ENCODE data around the gene KSR2.

KSR2 gene

GRCh38 chr12:117664169-117664568 is 304.6 kb downstream of the KSR2 start:
- Mint-ChIP-seq H3K9me3 (no peaks in the 10 kb centered on the region), H3K4me1 (peaks cover 17% of the 10 kb centered on the region), H3K27me3 (ENCODE audit: low read depth, poor library complexity) (peaks cover 84% of the 10 kb centered on the region), H3K4me3 (no peak overlapping the region), H3K36me3 (ENCODE audit: low read depth) (no peaks in the 10 kb centered on the region), H3K27ac (no peak overlapping the region)
- no peak for TF ChIP-seq CTCF (IDR thresholded peaks at IDR 0.05)
- DNase-seq = no peak

- Mint-ChIP-seq H3K36me3 (ENCODE audit: low read depth) (no peaks in the 10 kb centered on the region), H3K9me3 (no peaks in the 10 kb centered on the region), H3K4me1 (peaks cover 17% of the 10 kb centered on the region), H3K27me3 (ENCODE audit: low read depth, poor library complexity) (peaks cover 80% of the 10 kb centered on the region), H3K27ac (peak overlapping the region; percentile 47), H3K4me3 (no peak overlapping the region)
- no peak for DNase-seq
- no peak for TF ChIP-seq CTCF (IDR thresholded peaks at IDR 0.05)
Observed at GRCh38 chr12:117662620-117663395, 306.0 kb downstream of the KSR2 start.

- no peak for TF ChIP-seq CTCF (IDR thresholded peaks at IDR 0.05)
- Mint-ChIP-seq H3K27ac (peak overlapping the region; percentile 47), H3K9me3 (no peaks in the 10 kb centered on the region)
Observed at GRCh38 chr12:117662220-117662619, 306.6 kb downstream of the KSR2 start.

GRCh38 chr12:117661471-117661870 is 307.3 kb downstream of the KSR2 start:
- DNase-seq = no peak
- H3K36me3 Mint-ChIP-seq (ENCODE audit: low read depth) = no peaks in the 10 kb centered on the region
- H3K27ac Mint-ChIP-seq = no peak overlapping the region
- H3K27me3 Mint-ChIP-seq (ENCODE audit: low read depth, poor library complexity) = peaks cover 68% of the 10 kb centered on the region
- H3K4me3 Mint-ChIP-seq = no peak overlapping the region
- peaks cover 17% of the 10 kb centered on the region for H3K4me1 Mint-ChIP-seq
- TF ChIP-seq CTCF (IDR thresholded peaks at IDR 0.05) = no peak
- no peaks in the 10 kb centered on the region for H3K9me3 Mint-ChIP-seq

More at GRCh38 chr12:117662220-117662619, 306.6 kb downstream of the KSR2 start:
- H3K27me3 Mint-ChIP-seq (ENCODE audit: low read depth, poor library complexity) = peaks cover 75% of the 10 kb centered on the region
- peaks cover 17% of the 10 kb centered on the region for H3K4me1 Mint-ChIP-seq
- no peak overlapping the region for H3K4me3 Mint-ChIP-seq
- no peaks in the 10 kb centered on the region for H3K36me3 Mint-ChIP-seq (ENCODE audit: low read depth)
- DNase-seq = peak; percentile 10

- Mint-ChIP-seq H3K9me3 (no peaks in the 10 kb centered on the region), H3K4me3 (no peak overlapping the region), H3K27me3 (ENCODE audit: low read depth, poor library complexity) (peaks cover 64% of the 10 kb centered on the region), H3K36me3 (ENCODE audit: low read depth) (no peaks in the 10 kb centered on the region), H3K4me1 (peaks cover 17% of the 10 kb centered on the region), H3K27ac (no peak overlapping the region)
- TF ChIP-seq CTCF (IDR thresholded peaks at IDR 0.05) = no peak
- DNase-seq = no peak
Observed at GRCh38 chr12:117660896-117661295, 307.9 kb downstream of the KSR2 start.

GRCh38 chr12:117658226-117658625 is 310.6 kb downstream of the KSR2 start:
- H3K36me3 Mint-ChIP-seq (ENCODE audit: low read depth) = no peaks in the 10 kb centered on the region
- H3K4me3 Mint-ChIP-seq = no peak overlapping the region
- H3K27ac Mint-ChIP-seq = no peak overlapping the region
- peaks cover 17% of the 10 kb centered on the region for H3K4me1 Mint-ChIP-seq
- peaks cover 48% of the 10 kb centered on the region for H3K27me3 Mint-ChIP-seq (ENCODE audit: low read depth, poor library complexity)
- H3K9me3 Mint-ChIP-seq = peaks cover 4% of the 10 kb centered on the region
- no peak for DNase-seq
- no peak for TF ChIP-seq CTCF (IDR thresholded peaks at IDR 0.05)
